Epithelial cell of esophagus (primary cell): Measurements from ENCODE around the gene UGT1A10.
"Not testable (repeated sequence)": the region's sequence is repeated elsewhere in the genome, so short reads cannot be mapped to it uniquely, and the experiment has no call there.

Experiments used
- DNase-seq: peaks from one replicate; pipeline ENCODE4 v3.0.0; 2010; ENCODE audit warnings: low read depth
- H3K4me3 ChIP-seq: 2 replicates; pipeline ENCODE4 v1.5.1; 2011; ENCODE audit warnings: mild to moderate bottlenecking, low read length, control low read depth
- TF ChIP-seq, protein P1 (sequence below): IDR thresholded peaks from 2 replicates; pipeline ENCODE4 v1.5.1; 2011; ENCODE audit warnings: low read depth, mild to moderate bottlenecking, low read length, control low read depth, inconsistent platforms; ENCODE audit not compliant: insufficient read depth; ENCODE audit errors: missing control alignments

Gene UGT1A10

DNA sequence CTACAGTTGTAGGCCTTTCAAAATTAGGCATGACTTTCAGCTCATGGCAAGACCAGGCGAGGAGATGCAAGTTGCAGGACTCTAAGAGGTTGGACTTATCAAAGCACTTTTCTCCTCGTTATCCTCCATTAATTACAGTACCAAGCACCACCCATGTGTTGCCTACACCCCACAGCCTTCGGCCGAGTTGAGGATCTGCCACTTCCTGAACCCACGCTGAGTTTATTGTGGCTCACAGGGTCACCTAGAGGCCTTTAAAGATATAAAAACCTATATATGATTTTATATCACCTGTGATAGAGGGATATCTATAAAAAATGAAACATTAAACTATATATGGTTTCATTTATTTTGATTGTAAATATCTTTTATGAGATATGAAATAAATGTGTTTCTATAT lies 2.6 kb downstream of the UGT1A10 start:
- TF ChIP-seq, protein P1, sequence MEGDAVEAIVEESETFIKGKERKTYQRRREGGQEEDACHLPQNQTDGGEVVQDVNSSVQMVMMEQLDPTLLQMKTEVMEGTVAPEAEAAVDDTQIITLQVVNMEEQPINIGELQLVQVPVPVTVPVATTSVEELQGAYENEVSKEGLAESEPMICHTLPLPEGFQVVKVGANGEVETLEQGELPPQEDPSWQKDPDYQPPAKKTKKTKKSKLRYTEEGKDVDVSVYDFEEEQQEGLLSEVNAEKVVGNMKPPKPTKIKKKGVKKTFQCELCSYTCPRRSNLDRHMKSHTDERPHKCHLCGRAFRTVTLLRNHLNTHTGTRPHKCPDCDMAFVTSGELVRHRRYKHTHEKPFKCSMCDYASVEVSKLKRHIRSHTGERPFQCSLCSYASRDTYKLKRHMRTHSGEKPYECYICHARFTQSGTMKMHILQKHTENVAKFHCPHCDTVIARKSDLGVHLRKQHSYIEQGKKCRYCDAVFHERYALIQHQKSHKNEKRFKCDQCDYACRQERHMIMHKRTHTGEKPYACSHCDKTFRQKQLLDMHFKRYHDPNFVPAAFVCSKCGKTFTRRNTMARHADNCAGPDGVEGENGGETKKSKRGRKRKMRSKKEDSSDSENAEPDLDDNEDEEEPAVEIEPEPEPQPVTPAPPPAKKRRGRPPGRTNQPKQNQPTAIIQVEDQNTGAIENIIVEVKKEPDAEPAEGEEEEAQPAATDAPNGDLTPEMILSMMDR: no peak
- H3K4me3 ChIP-seq: no peak overlapping the region
- DNase-seq: no peak

DNA sequence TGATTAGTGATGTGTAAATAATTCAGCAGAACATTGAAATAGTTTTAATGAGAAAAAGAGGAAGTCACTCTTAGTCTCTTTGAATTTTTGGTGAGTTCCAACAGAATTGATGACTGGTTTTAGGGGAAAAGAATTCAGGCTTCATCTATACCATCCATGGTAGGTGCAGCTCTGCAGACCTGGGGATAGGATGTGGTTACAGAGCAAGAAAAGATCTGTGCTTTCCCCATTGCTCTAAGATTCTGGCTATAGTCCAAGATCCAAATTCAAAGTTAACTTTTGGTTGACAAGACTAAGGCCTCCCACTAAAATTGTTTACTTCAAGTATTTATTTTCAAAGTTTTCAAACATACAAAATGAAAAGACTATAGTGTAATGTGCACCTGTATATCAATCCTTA lies 3.6 kb downstream of the UGT1A10 start:
- no peak overlapping the region for H3K4me3 ChIP-seq
- no peak for DNase-seq
- TF ChIP-seq, protein P1: no peak

DNA sequence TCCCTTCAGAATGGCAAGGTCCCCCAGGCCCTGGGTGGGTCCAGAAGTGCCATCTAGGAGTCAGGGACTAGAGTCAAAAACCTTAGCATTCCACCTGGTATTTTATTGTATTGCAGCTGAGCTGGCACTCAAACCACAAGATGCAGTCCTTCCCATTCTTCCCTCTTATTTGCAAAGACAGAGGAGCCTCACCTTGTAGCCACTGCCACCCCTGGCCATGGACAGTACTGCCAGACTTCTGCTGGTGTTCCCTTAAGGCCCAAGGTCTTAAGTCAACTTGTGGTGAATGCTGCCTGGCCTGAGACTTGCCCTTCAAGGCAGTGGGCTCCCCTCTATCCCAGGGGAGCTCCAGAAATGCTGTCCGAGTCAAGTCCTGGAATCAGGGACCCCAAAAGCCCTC lies 6.9 kb downstream of the UGT1A10 start:
- DNase-seq: peak; percentile 49
- TF ChIP-seq, protein P1: peak; percentile 44
- no peak overlapping the region for H3K4me3 ChIP-seq

DNA sequence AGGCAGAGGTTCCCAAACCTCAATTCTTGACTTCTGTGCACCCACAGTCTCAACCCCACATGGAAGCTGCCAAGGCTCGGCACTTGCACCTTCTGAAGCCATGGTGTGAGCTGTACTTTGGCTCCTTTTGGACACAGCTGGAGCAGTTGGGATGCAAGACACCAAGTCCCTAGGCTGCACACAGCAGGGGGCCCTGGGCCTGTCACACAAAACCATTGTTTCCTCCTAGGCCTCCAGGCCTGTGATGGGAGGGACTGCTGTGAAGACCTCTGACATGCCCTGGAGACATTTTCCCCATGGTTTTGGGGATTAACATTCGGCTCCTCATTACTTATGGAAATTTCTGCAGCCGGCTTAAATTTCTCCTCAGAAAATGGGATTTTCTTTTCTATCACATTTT lies 9.8 kb downstream of the UGT1A10 start:
- H3K4me3 ChIP-seq, DNase-seq: not testable (repeated sequence)

DNA sequence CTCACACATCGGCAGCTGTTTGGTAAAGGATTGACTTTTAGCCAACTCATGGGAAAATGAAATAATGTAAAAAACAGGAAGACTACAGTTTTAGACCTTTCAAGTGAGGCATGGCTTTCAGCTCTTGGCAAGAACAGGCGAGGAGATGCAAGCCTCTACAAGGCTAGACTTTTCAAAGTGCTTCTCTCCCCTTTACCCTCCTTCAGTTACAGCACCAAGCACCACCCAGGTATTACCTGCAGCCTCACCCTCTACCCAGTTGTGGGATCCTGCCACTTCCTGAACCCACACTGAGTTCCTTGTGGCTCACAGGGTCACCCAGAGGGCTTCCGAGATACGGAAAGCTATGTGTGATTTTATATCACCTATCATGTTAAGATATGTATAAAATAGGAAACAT lies 14.7 kb downstream of the UGT1A10 start:
- DNase-seq: peak; percentile 79
- no peak overlapping the region for H3K4me3 ChIP-seq
- TF ChIP-seq, protein P1: no peak

DNA sequence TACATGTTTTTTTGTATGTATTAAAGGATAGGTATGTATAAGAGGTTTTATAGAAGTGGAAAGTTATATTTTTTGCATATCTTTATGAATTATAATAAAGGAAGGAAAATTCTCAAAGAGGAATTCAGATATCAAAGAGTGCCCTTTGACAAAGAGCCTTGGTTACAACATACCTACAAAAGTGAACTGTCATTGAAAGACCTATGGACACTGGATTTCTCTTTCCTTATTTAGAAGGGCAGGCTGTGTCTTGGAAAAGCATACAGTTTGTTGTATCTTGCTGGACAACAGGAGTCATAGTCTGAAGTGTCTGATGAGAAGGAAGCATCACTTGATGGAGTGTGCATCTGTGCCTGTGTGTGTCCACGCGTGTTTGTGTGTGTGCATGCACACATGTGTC lies 15.2 kb downstream of the UGT1A10 start:
- TF ChIP-seq, protein P1: no peak
- no peak for DNase-seq
- H3K4me3 ChIP-seq: no peak overlapping the region

DNA sequence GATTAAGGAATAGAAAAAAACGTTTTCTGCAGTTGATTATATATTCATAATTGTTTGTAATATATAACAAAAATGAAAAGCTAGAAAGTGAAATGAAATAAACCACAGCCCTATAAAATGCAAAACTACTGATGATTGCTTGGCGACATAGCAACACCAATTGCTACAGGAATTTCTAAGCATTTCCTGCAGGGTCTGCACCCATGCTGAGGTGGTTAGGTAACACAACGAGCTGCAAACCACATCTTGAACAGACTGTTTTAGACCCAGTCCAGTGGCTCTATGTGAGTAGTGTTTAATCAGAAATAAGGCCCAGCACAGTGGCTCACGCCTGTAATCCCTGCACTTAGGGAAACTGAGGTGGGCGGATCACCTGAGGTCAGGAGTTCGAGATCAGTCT lies 18.3 kb downstream of the UGT1A10 start:
- TF ChIP-seq, protein P1: no peak
- DNase-seq: no peak

DNA sequence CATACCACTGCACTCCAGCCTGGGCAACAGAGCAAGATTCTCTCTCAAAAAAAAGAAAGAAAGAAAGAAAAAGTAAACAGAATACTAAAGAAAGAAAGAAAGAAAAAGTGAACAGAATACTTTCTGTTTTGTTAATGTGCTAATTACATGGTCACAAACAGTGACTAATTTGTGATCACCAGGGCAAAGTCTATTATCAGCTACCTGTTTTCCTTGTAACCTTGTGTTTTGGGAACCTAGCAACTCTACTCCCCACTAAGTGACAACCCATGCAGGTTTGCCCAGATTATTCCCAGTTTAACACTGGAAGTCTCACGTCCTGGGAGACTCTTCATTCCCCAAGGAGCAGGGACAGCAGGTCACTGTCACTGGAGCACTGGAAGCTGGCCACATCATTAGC lies 18.8 kb downstream of the UGT1A10 start:
- no peak for DNase-seq
- TF ChIP-seq, protein P1: no peak
- no peak overlapping the region for H3K4me3 ChIP-seq

More for the DNA sequence above, 18.3 kb downstream of the UGT1A10 start:
- H3K4me3 ChIP-seq: no peak overlapping the region

DNA sequence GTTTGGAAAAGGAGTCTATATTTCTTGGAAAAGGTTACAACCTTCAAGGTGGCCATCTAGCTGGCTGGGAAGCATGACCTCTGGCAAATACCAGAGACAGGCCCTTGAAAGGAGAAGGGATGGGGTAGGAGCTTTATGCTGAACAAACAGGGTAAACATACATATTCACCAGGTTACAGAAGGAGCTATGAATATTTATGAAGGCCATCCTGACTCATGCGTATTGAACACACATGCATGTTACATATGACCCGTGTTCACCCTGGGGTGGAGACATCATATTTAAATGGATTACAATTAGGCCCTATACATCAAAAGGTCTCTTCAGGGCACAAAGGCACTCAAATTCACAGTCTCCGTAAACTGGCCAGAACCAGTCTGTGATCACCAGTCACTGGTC lies 19.7 kb downstream of the UGT1A10 start:
- DNase-seq, H3K4me3 ChIP-seq: not testable (repeated sequence)
